Prostate gland (tissue), 2 donors: ENCODE measurements around the gene ZNF316.

Experiments
- CTCF ChIP-seq, 4 experiments: fragments of 200-600 bp in 2 of 4; fragments of 450-650 bp in 2 of 4; sonication (generic) in 2 of 4; IDR thresholded peaks; 1 replicate in 3 of 4; 2 replicates in 1 of 4; pipeline ENCODE4 v1.5.1; 2016 to 2019; ENCODE audit warnings: antibody characterized with exemption in 4 of 4, mild to moderate bottlenecking in 2 of 4, moderate library complexity in 2 of 4
- POLR2A ChIP-seq: fragments of 450-650 bp; IDR thresholded peaks from one replicate; pipeline ENCODE4 v1.6.1; 2016; ENCODE audit warnings: antibody characterized with exemption, mild to moderate bottlenecking
- POLR2AphosphoS5 ChIP-seq: sonication (generic); formaldehyde crosslinking; IDR thresholded peaks from one replicate; pipeline ENCODE4 v1.6.1; 2017; ENCODE audit warnings: antibody characterized with exemption

DNA sequence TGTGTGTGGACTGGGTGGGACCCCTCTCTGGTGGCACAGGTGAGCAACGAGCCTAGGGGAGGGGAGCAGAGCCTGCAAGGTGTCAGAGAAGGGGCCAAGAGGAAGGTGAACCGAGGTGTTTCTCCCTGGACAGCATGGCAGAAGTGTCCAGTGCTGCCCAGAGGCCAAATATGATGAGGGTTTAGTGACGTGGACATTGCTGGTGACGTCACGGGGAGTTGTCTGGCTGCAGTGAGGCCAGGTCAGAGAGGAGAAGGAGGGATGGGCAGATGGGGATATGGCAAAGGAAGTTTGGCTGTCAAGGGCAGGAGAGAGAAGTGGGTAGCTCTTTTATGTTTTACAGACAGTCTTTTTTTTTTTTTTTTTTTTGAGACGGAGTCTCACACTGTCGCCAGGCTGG lies 24.3 kb upstream of the ZNF316 start:
- TF ChIP-seq POLR2A (no peak), CTCF (IDR thresholded peaks at IDR 0.05) (no peak), POLR2AphosphoS5 (no peak)
